Measurements from ENCODE around the gene ASB18.

The ASB18 gene

GRCh38 chr2:236240228-236240990 lies 23.8 kb downstream of the ASB18 start:
- DNase-seq, result no peak

GRCh38 chr2:236239276-236240065 lies 24.7 kb downstream of the ASB18 start:
- DNase-seq, result no peak

- DNase-seq, result no peak
These were observed 25.5 kb downstream of the ASB18 start for GRCh38 chr2:236238751-236239150.

- no peak for DNase-seq
These were observed 26.6 kb downstream of the ASB18 start for GRCh38 chr2:236237468-236238190.

GRCh38 chr2:236236559-236237452 lies 27.4 kb downstream of the ASB18 start:
- DNase-seq, result no peak

GRCh38 chr2:236229186-236229585 lies 35.0 kb downstream of the ASB18 start:
- DNase-seq, result no peak

- DNase-seq, result no peak
These were observed 40.5 kb downstream of the ASB18 start for GRCh38 chr2:236223675-236224074.

- DNase-seq, result no peak
These were observed 42.4 kb downstream of the ASB18 start for GRCh38 chr2:236221798-236222197.

GRCh38 chr2:236219411-236219810 lies 44.8 kb downstream of the ASB18 start:
- DNase-seq, result no peak

- DNase-seq, result no peak
These were observed 46.3 kb downstream of the ASB18 start for GRCh38 chr2:236217926-236218325.

GRCh38 chr2:236216711-236217110 lies 47.5 kb downstream of the ASB18 start:
- DNase-seq, result no peak

- no peak for DNase-seq
These were observed 48.4 kb downstream of the ASB18 start for GRCh38 chr2:236215761-236216333.

- no peak for DNase-seq
These were observed 49.0 kb downstream of the ASB18 start for GRCh38 chr2:236215196-236215595.

- DNase-seq, result no peak
These were observed 49.7 kb downstream of the ASB18 start for GRCh38 chr2:236214376-236214995.

- DNase-seq, result no peak
These were observed 52.9 kb downstream of the ASB18 start for GRCh38 chr2:236211296-236211695.

- no peak for DNase-seq
These were observed 53.7 kb downstream of the ASB18 start for GRCh38 chr2:236210536-236210935.

- no peak for DNase-seq
These were observed 54.2 kb downstream of the ASB18 start for GRCh38 chr2:236209996-236210395.

GRCh38 chr2:236209535-236209934 lies 54.7 kb downstream of the ASB18 start:
- DNase-seq, result no peak

- DNase-seq, result no peak
These were observed 55.9 kb downstream of the ASB18 start for GRCh38 chr2:236208019-236208926.

GRCh38 chr2:236207472-236207871 lies 56.7 kb downstream of the ASB18 start:
- DNase-seq, result no peak

All from suppressor macrophage treated with lipopolysaccharide for 4 hours (primary cell).